ENCODE measurements around the gene ARVCF.
"Not testable (repeated sequence)": the region's sequence is repeated elsewhere in the genome, so short reads cannot be mapped to it uniquely, and the experiment has no call there.

ARVCF gene

DNA sequence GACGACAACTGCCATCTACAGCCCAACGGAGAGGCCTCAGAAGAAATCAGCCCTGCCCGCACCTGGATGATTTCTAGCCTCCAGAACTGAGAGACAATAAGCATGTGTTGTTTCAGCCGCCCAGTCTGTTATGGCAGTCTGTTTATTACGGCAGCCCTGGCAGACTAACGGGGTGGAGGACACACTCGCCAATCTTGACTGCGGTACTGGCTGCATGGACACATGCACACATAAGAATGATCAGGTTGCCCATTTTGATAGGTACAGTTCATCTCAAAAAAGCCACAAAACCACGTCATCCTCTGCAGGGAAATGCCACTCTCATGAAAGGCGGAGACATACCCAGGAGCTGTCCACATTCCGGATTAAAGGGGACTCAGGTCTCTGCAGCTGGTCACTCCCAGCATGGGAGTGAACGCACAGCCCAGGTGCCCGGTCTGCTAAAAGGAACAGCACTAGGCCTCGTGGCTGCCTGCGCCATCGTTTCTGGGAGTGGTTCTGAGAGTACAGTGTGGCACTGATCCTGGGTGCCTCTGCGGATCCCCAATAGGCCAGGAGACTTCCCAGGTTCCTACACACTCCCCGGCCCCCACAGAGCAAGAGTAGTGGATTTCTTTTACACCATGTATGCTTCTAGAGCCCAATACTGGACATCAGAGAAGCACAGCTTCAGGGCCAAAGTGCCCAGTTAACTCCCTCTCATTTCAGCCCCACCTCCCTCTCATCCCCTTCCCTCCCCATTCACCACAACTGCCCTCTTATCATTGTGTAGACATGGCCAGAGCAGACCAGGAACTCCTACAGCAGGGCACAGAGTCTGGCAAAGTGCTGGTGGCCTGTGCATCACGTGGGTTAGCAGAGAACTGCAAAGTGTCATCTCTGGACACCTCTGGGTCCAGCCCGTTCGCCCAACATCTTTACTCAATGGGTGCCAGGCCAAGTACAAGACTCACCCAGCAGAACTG lies 86.8 kb downstream of the ARVCF start:
- no peak overlapping the region for H3K4me3 ChIP-seq (replicated peaks in 1 of 2; ENCODE audit: low read depth in 2 of 2, low read length in 2 of 2)
- TF ChIP-seq, protein P1, sequence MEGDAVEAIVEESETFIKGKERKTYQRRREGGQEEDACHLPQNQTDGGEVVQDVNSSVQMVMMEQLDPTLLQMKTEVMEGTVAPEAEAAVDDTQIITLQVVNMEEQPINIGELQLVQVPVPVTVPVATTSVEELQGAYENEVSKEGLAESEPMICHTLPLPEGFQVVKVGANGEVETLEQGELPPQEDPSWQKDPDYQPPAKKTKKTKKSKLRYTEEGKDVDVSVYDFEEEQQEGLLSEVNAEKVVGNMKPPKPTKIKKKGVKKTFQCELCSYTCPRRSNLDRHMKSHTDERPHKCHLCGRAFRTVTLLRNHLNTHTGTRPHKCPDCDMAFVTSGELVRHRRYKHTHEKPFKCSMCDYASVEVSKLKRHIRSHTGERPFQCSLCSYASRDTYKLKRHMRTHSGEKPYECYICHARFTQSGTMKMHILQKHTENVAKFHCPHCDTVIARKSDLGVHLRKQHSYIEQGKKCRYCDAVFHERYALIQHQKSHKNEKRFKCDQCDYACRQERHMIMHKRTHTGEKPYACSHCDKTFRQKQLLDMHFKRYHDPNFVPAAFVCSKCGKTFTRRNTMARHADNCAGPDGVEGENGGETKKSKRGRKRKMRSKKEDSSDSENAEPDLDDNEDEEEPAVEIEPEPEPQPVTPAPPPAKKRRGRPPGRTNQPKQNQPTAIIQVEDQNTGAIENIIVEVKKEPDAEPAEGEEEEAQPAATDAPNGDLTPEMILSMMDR (IDR thresholded peaks at IDR 0.05; ENCODE audit: low read depth, low read length), result no peak
- no peak for DNase-seq (ENCODE audit: low read depth in 2 of 2)

DNA sequence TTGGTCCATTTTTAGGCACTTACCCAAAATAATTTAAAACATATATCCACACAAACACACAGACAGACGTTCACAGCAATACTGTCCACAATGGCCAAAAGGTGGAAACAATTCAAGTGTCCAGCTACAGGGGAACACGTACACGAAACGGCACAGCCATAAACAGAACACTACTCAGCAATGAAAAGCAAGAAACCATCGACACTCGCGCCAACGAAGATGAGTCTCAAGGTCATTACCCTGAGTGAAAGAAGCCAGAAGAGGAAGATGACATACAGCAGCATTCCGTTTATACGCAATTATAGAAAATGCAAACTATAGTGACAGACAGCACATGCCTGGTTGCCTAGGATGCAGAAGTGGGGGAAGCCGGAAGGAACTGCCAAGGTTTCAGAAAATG lies 88.4 kb downstream of the ARVCF start:
- no peak overlapping the region for H3K4me3 ChIP-seq (replicated peaks in 1 of 2; ENCODE audit: low read depth in 2 of 2, low read length in 2 of 2)
- DNase-seq (ENCODE audit: low read depth in 2 of 2), result no peak
- TF ChIP-seq, protein P1 (IDR thresholded peaks at IDR 0.05; ENCODE audit: low read depth, low read length), result no peak

DNA sequence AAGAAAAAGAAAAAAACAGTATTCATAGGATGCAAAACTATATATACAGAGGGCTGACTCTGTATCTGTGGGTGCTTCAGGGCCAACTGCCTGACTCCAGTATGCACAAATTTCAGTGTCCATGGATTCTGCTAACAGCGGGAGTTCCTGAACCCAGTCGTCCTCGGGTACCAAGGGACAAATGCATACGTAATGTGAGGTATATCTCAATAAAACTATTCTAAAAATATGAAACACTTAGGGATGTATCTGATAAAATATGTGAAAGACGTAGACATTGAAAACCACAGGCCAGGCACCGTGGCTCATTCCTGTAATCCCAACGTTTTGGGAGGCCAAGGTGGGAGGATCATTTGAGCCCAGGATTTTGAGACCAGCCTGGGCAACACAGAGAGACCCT lies 88.9 kb downstream of the ARVCF start:
- DNase-seq (ENCODE audit: low read depth in 2 of 2), result no peak
- TF ChIP-seq, protein P1 (IDR thresholded peaks at IDR 0.05; ENCODE audit: low read depth, low read length), result no peak
- H3K4me3 ChIP-seq (replicated peaks in 1 of 2; ENCODE audit: low read depth in 2 of 2, low read length in 2 of 2), result no peak overlapping the region

DNA sequence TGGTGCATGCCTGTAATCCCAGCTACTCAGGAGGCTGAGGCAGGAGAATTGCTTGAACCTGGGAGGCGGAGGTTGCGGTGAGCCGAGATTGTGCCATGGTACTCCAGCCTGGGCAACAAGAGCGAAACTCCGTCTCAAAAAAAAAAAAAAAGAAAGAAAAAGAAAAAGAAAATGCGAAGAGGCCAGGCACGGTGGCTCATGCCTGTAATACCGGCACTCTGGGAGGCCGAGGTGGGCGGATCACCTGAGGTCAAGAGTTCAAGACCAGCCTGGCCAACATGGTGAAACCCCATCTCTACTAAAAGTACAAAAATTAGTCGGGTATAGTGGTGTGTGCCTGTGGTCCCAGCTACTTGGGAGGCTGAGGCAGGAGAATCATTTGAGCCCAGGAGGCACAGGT lies 90.6 kb downstream of the ARVCF start:
- DNase-seq (ENCODE audit: low read depth in 2 of 2); H3K4me3 ChIP-seq (replicated peaks in 1 of 2; ENCODE audit: low read depth in 2 of 2, low read length in 2 of 2): not testable (repeated sequence)

DNA sequence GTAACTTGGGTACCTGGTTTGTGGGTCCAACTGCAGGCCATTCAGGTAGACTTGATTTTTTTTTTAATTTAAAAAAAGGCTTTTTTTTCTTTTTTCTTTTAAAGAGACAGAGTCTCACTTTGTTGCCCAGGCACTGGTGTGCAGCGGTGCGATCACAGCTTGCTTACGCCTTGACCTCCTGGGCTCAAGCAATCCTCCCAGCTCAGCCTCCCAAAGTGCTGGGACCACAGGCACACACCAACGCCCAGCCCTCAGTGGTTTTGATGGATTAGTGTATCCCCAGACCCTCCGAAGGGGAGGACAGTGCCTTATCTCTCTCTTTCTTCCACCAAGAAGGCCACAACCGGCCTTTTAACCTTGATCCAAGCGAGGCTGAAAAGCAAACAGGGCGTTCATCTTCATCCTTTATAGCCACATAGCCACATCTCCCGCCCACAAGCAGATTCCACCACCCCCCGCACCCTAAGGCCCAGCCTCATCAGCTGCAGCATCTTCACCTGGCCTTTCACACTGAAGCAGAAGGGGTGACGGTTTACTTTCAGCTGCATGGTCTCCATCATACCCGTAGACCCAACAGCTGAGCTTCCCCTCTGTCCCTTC lies 92.6 kb downstream of the ARVCF start:
- TF ChIP-seq, protein P1 (IDR thresholded peaks at IDR 0.05; ENCODE audit: low read depth, low read length), result no peak
- H3K4me3 ChIP-seq (replicated peaks in 1 of 2; ENCODE audit: low read depth in 2 of 2, low read length in 2 of 2), result no peak overlapping the region
- DNase-seq (ENCODE audit: low read depth in 2 of 2), result no peak

DNA sequence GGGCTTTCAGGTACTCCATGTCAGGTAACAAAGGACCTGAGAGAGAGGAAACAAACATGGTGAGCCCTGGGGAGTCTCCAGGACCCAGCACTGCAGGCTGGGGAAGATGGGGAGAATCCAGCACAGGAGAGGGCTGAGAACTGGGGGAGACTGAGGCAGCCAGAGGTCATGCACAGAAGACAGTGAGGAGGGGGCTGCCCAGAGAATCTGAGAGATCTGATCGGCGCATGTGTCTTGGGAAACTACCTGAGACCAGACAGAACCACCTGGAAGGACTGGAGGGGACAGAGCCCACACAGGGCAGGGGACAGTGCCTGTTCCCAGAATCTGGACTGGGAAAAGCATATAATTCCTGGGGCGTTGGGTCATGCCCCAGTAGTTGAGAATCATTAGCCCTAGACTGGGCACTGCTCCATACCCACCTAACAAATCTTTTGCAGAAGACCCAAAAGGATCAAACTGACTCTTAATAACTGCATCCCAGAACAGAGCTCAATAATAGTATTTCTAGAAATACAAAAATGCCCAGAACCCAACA lies 95.0 kb downstream of the ARVCF start:
- DNase-seq (ENCODE audit: low read depth in 2 of 2), result no peak
- no peak overlapping the region for H3K4me3 ChIP-seq (replicated peaks in 1 of 2; ENCODE audit: low read depth in 2 of 2, low read length in 2 of 2)
- TF ChIP-seq, protein P1 (IDR thresholded peaks at IDR 0.05; ENCODE audit: low read depth, low read length), result no peak

All from cardiac fibroblast (primary cell).